Measurements from ENCODE around the gene ADGRF1. TPM values are rescaled to one million over a fixed set of nuclear protein-coding genes. Genes with fewer than 3 reads are reported as not detected.

Gene ADGRF1
- total and polyA plus RNA-seq, 5 donors from 2014 or later, result not detected

GRCh38 chr6:47070461-47070860 is 28.3 kb upstream of the ADGRF1 start:
- Histone ChIP-seq H3K27ac (ENCODE audit: insufficient read depth, low read length, poor library complexity, severe bottlenecking) (no peak overlapping the region), H3K4me1 (ENCODE audit: control insufficient read depth, insufficient read depth, low read length, poor library complexity, severe bottlenecking) (no peaks in the 10 kb centered on the region), H3K36me3 (ENCODE audit: control insufficient read depth, insufficient read depth, low read length) (no peaks in the 10 kb centered on the region), H3K9me3 (ENCODE audit: control insufficient read depth in 2 of 2, low read length in 2 of 2) (no peaks in the 10 kb centered on the region), H3K27me3 (ENCODE audit: control insufficient read depth, insufficient read depth, low read length) (no peaks in the 10 kb centered on the region), H3K4me3 (ENCODE audit: low read depth, low read length) (no peak overlapping the region)
- Mint-ChIP-seq H3K27me3 (no peaks in the 10 kb centered on the region), H3K36me3 (no peaks in the 10 kb centered on the region), H3K4me3 (no peak overlapping the region), H3K9me3 (peaks cover 0 to 3% (median 0%) of the 10 kb centered on the region in 7 donors), H3K4me1 (no peaks in the 10 kb centered on the region), H3K27ac (peak overlapping the region in 1 of 3 donors; percentile 38)
- DNase-seq (no peak), ATAC-seq (ENCODE audit: low read depth in 2 of 2) (no peak)

GRCh38 chr6:47069156-47069555 is 27.0 kb upstream of the ADGRF1 start:
- Mint-ChIP-seq H3K9me3 (peaks cover 0 to 3% (median 0%) of the 10 kb centered on the region in 7 donors), H3K27me3 (no peaks in the 10 kb centered on the region), H3K36me3 (no peaks in the 10 kb centered on the region), H3K27ac (no peak overlapping the region), H3K4me1 (no peaks in the 10 kb centered on the region), H3K4me3 (no peak overlapping the region)
- H3K36me3 ChIP-seq (ENCODE audit: control insufficient read depth, insufficient read depth, low read length), result no peaks in the 10 kb centered on the region
- ATAC-seq (ENCODE audit: low read depth in 2 of 2) (no peak), DNase-seq (no peak)
- H3K9me3 ChIP-seq (ENCODE audit: control insufficient read depth in 2 of 2, low read length in 2 of 2), result no peaks in the 10 kb centered on the region
- no peak overlapping the region for H3K4me3 ChIP-seq (ENCODE audit: low read depth, low read length)
- no peak overlapping the region for H3K27ac ChIP-seq (ENCODE audit: insufficient read depth, low read length, poor library complexity, severe bottlenecking)
- no peaks in the 10 kb centered on the region for H3K4me1 ChIP-seq (ENCODE audit: control insufficient read depth, insufficient read depth, low read length, poor library complexity, severe bottlenecking)
- no peaks in the 10 kb centered on the region for H3K27me3 ChIP-seq (ENCODE audit: control insufficient read depth, insufficient read depth, low read length)

- DNase-seq (no peak), ATAC-seq (ENCODE audit: low read depth in 2 of 2) (no peak)
- no peaks in the 10 kb centered on the region for H3K4me1 ChIP-seq (ENCODE audit: control insufficient read depth, insufficient read depth, low read length, poor library complexity, severe bottlenecking)
- H3K36me3 Mint-ChIP-seq, result no peaks in the 10 kb centered on the region
- no peak overlapping the region for H3K4me3 ChIP-seq (ENCODE audit: low read depth, low read length)
- H3K27ac ChIP-seq (ENCODE audit: insufficient read depth, low read length, poor library complexity, severe bottlenecking), result no peak overlapping the region
- H3K27me3 Mint-ChIP-seq, result no peaks in the 10 kb centered on the region
- no peaks in the 10 kb centered on the region for H3K36me3 ChIP-seq (ENCODE audit: control insufficient read depth, insufficient read depth, low read length)
- H3K4me1 Mint-ChIP-seq, result no peaks in the 10 kb centered on the region
- peaks cover 0 to 4% (median 0%) of the 10 kb centered on the region in 7 donors for H3K9me3 Mint-ChIP-seq
- H3K9me3 ChIP-seq (ENCODE audit: control insufficient read depth in 2 of 2, low read length in 2 of 2), result no peaks in the 10 kb centered on the region
- H3K27ac Mint-ChIP-seq, result no peak overlapping the region
- no peak overlapping the region for H3K4me3 Mint-ChIP-seq
- no peaks in the 10 kb centered on the region for H3K27me3 ChIP-seq (ENCODE audit: control insufficient read depth, insufficient read depth, low read length)
Observed at GRCh38 chr6:47066418-47066817, 24.3 kb upstream of the ADGRF1 start.

GRCh38 chr6:47064274-47064673 is 22.1 kb upstream of the ADGRF1 start:
- H3K27ac Mint-ChIP-seq, result no peak overlapping the region
- Histone ChIP-seq H3K36me3 (ENCODE audit: control insufficient read depth, insufficient read depth, low read length) (no peaks in the 10 kb centered on the region), H3K27me3 (ENCODE audit: control insufficient read depth, insufficient read depth, low read length) (no peaks in the 10 kb centered on the region), H3K9me3 (ENCODE audit: control insufficient read depth in 2 of 2, low read length in 2 of 2) (no peaks in the 10 kb centered on the region), H3K4me3 (ENCODE audit: low read depth, low read length) (no peak overlapping the region), H3K27ac (ENCODE audit: insufficient read depth, low read length, poor library complexity, severe bottlenecking) (no peak overlapping the region), H3K4me1 (ENCODE audit: control insufficient read depth, insufficient read depth, low read length, poor library complexity, severe bottlenecking) (no peaks in the 10 kb centered on the region)
- no peak for DNase-seq
- H3K27me3 Mint-ChIP-seq, result no peaks in the 10 kb centered on the region
- no peak for ATAC-seq (ENCODE audit: low read depth in 2 of 2)
- no peaks in the 10 kb centered on the region for H3K4me1 Mint-ChIP-seq
- H3K9me3 Mint-ChIP-seq, result peaks cover 0 to 4% (median 0%) of the 10 kb centered on the region in 7 donors
- H3K36me3 Mint-ChIP-seq, result no peaks in the 10 kb centered on the region
- H3K4me3 Mint-ChIP-seq, result no peak overlapping the region

- Histone ChIP-seq H3K27ac (ENCODE audit: insufficient read depth, low read length, poor library complexity, severe bottlenecking) (no peak overlapping the region), H3K27me3 (ENCODE audit: control insufficient read depth, insufficient read depth, low read length) (no peaks in the 10 kb centered on the region), H3K4me1 (ENCODE audit: control insufficient read depth, insufficient read depth, low read length, poor library complexity, severe bottlenecking) (no peaks in the 10 kb centered on the region), H3K36me3 (ENCODE audit: control insufficient read depth, insufficient read depth, low read length) (no peaks in the 10 kb centered on the region), H3K9me3 (ENCODE audit: control insufficient read depth in 2 of 2, low read length in 2 of 2) (no peaks in the 10 kb centered on the region), H3K4me3 (ENCODE audit: low read depth, low read length) (no peak overlapping the region)
- ATAC-seq (ENCODE audit: low read depth in 2 of 2), result no peak
- no peak for DNase-seq
- Mint-ChIP-seq H3K27ac (no peak overlapping the region), H3K9me3 (peaks cover 0 to 4% (median 0%) of the 10 kb centered on the region in 7 donors), H3K4me1 (no peaks in the 10 kb centered on the region), H3K27me3 (no peaks in the 10 kb centered on the region), H3K4me3 (no peak overlapping the region), H3K36me3 (no peaks in the 10 kb centered on the region)
Observed at GRCh38 chr6:47062346-47062745, 20.2 kb upstream of the ADGRF1 start.

GRCh38 chr6:47061309-47062300 is 19.5 kb upstream of the ADGRF1 start:
- ATAC-seq (ENCODE audit: low read depth in 2 of 2) (no peak), DNase-seq (no peak)
- Mint-ChIP-seq H3K4me1 (no peaks in the 10 kb centered on the region), H3K36me3 (no peaks in the 10 kb centered on the region), H3K4me3 (no peak overlapping the region), H3K27ac (no peak overlapping the region), H3K27me3 (no peaks in the 10 kb centered on the region), H3K9me3 (peaks cover 0 to 4% (median 0%) of the 10 kb centered on the region in 7 donors)
- Histone ChIP-seq H3K4me3 (ENCODE audit: low read depth, low read length) (no peak overlapping the region), H3K27me3 (ENCODE audit: control insufficient read depth, insufficient read depth, low read length) (no peaks in the 10 kb centered on the region), H3K4me1 (ENCODE audit: control insufficient read depth, insufficient read depth, low read length, poor library complexity, severe bottlenecking) (no peaks in the 10 kb centered on the region), H3K27ac (ENCODE audit: insufficient read depth, low read length, poor library complexity, severe bottlenecking) (no peak overlapping the region), H3K36me3 (ENCODE audit: control insufficient read depth, insufficient read depth, low read length) (no peaks in the 10 kb centered on the region), H3K9me3 (ENCODE audit: control insufficient read depth in 2 of 2, low read length in 2 of 2) (no peaks in the 10 kb centered on the region)

- no peak for DNase-seq
- no peaks in the 10 kb centered on the region for H3K36me3 Mint-ChIP-seq
- no peaks in the 10 kb centered on the region for H3K4me1 Mint-ChIP-seq
- H3K4me3 ChIP-seq (ENCODE audit: low read depth, low read length), result no peak overlapping the region
- H3K9me3 Mint-ChIP-seq, result peaks cover 0 to 5% (median under 1%) of the 10 kb centered on the region in 7 donors
- no peaks in the 10 kb centered on the region for H3K4me1 ChIP-seq (ENCODE audit: control insufficient read depth, insufficient read depth, low read length, poor library complexity, severe bottlenecking)
- H3K9me3 ChIP-seq (ENCODE audit: control insufficient read depth in 2 of 2, low read length in 2 of 2), result no peaks in the 10 kb centered on the region
- H3K27ac ChIP-seq (ENCODE audit: insufficient read depth, low read length, poor library complexity, severe bottlenecking), result no peak overlapping the region
- H3K27me3 ChIP-seq (ENCODE audit: control insufficient read depth, insufficient read depth, low read length), result no peaks in the 10 kb centered on the region
- no peaks in the 10 kb centered on the region for H3K27me3 Mint-ChIP-seq
- no peak for ATAC-seq (ENCODE audit: low read depth in 2 of 2)
- H3K27ac Mint-ChIP-seq, result no peak overlapping the region
- no peaks in the 10 kb centered on the region for H3K36me3 ChIP-seq (ENCODE audit: control insufficient read depth, insufficient read depth, low read length)
- H3K4me3 Mint-ChIP-seq, result no peak overlapping the region
Observed at GRCh38 chr6:47059216-47059885, 17.2 kb upstream of the ADGRF1 start.

Data from CD4-positive, CD25-positive, alpha-beta regulatory T cell (primary cell).